HL-60 (cell line): Measurements from ENCODE around the gene AFP.
A peak's percentile ranks its signal among the peaks of the same experiment; 100 is the strongest.

Source experiments
- CTCF ChIP-seq: IDR thresholded peaks from one replicate; pipeline ENCODE4 v1.5.1; 2011; ENCODE audit warnings: low read length, control low read depth, inconsistent platforms; ENCODE audit not compliant: insufficient read depth
- GABPA ChIP-seq: IDR thresholded peaks from 2 replicates; pipeline ENCODE4 v1.6.1; 2012; ENCODE audit warnings: low read depth
- POLR2AphosphoS5 ChIP-seq: IDR thresholded peaks from 2 replicates; pipeline ENCODE4 v1.6.1; 2012; ENCODE audit warnings: low read depth
- SPI1 ChIP-seq: IDR thresholded peaks from 2 replicates; pipeline ENCODE4 v1.6.1; 2012; ENCODE audit warnings: low read depth, mild to moderate bottlenecking, borderline replicate concordance
- TF ChIP-seq, protein P1 (sequence below): IDR thresholded peaks from 2 replicates; pipeline ENCODE4 v1.6.1; 2012; ENCODE audit warnings: low read depth; ENCODE audit not compliant: insufficient replicate concordance

DNA sequence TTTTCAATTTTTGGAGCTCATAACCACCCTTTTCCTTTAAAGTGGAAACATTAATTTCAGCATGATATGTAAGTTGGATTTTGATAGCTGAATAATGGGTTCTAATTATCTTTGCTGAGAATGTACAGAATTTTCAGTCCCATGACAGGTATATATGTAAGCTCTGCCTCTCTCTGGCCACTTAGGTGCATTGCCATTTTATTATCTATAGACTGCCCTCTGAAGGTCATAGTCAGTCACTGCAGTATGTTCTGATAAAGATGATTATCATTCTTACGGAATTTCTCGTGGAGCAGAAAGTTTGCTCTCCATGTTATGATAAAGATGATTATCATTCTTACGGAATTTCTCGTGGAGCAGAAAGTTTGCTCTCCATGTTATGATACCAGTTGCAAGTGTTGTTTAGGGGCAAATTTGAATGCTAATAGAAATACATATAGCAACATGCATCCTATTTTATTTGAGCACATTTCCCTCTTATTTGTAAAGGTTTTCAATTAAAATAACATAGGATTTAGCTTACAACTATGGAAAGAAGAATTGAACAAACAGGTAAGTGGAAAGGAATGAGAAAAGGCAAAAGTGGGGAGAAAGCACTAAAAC, 10.4 kb downstream of the AFP start:
- peak; percentile 73 for TF ChIP-seq CTCF
- no peak for TF ChIP-seq SPI1
- TF ChIP-seq, protein P1, sequence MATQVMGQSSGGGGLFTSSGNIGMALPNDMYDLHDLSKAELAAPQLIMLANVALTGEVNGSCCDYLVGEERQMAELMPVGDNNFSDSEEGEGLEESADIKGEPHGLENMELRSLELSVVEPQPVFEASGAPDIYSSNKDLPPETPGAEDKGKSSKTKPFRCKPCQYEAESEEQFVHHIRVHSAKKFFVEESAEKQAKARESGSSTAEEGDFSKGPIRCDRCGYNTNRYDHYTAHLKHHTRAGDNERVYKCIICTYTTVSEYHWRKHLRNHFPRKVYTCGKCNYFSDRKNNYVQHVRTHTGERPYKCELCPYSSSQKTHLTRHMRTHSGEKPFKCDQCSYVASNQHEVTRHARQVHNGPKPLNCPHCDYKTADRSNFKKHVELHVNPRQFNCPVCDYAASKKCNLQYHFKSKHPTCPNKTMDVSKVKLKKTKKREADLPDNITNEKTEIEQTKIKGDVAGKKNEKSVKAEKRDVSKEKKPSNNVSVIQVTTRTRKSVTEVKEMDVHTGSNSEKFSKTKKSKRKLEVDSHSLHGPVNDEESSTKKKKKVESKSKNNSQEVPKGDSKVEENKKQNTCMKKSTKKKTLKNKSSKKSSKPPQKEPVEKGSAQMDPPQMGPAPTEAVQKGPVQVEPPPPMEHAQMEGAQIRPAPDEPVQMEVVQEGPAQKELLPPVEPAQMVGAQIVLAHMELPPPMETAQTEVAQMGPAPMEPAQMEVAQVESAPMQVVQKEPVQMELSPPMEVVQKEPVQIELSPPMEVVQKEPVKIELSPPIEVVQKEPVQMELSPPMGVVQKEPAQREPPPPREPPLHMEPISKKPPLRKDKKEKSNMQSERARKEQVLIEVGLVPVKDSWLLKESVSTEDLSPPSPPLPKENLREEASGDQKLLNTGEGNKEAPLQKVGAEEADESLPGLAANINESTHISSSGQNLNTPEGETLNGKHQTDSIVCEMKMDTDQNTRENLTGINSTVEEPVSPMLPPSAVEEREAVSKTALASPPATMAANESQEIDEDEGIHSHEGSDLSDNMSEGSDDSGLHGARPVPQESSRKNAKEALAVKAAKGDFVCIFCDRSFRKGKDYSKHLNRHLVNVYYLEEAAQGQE, result no peak
- no peak for TF ChIP-seq POLR2AphosphoS5
- TF ChIP-seq GABPA, result no peak
